HG02642 (cell line): ENCODE results near the gene IBA57.

ENCODE experiments used
- ATAC-seq: cut with Tn5 transposase; IDR thresholded peaks from one replicate; pipeline ENCODE4 v1.9.1; 2021; ENCODE audit warnings: mild to moderate bottlenecking; ENCODE audit not compliant: unreplicated experiment, poor library complexity

The IBA57 gene

DNA sequence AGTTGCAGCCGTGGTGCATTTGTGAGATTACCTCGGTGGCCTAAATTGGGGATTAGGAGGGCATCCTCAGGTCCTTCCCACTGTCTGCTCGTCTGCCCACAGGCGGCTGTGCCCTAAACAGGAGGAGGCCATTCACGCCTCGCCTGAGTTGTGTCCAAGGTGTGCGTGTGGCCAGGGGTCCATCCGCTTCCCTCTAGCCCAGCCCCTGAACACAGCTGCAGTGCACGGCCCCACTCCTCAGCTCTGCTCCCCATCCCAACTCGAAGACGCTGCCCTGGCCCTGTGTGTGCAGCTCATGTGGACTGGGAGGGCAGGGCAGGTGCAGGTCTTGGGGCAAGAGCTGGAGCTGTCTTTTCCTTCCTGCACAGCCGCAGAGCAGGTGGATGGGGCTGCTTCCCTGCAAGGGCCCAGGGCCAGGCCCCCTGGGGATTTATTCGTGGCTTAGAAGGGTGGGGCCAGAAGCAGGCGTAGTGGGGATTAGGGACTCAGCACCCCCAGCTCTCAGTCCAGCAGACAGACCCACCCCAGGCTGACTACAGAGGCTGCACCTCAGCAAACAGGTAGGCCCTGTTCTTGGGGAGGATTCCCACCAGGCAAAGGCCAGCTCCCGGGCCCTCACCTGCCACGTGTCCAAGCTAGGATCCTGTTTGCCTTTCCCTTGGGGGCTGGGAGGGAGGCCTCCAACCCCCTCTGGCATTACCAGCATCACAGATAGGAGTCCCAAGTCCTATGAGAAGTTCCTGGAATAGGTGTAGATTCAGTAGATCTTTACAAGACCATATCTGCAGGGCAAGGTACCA, 21.2 kb upstream of the IBA57 start:
- ATAC-seq = no peak

DNA sequence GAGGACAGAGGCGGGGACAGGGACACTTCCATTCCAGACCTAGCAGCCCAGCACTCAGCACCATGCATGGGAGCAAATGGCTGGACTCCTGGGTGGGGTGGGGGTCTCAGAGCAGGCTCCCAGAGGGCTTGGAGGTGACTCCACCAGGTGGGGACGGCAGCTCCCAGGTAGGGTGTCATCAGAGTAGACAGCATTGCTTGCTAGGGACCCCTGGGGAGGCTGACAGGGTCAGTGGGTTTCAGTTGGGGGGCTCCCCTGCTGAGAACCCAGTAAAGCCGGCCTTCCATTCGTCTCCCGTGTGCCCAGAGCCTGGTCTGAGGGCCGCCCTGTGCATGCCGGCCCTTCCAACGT, 20.6 kb upstream of the IBA57 start:
- no peak for ATAC-seq

DNA sequence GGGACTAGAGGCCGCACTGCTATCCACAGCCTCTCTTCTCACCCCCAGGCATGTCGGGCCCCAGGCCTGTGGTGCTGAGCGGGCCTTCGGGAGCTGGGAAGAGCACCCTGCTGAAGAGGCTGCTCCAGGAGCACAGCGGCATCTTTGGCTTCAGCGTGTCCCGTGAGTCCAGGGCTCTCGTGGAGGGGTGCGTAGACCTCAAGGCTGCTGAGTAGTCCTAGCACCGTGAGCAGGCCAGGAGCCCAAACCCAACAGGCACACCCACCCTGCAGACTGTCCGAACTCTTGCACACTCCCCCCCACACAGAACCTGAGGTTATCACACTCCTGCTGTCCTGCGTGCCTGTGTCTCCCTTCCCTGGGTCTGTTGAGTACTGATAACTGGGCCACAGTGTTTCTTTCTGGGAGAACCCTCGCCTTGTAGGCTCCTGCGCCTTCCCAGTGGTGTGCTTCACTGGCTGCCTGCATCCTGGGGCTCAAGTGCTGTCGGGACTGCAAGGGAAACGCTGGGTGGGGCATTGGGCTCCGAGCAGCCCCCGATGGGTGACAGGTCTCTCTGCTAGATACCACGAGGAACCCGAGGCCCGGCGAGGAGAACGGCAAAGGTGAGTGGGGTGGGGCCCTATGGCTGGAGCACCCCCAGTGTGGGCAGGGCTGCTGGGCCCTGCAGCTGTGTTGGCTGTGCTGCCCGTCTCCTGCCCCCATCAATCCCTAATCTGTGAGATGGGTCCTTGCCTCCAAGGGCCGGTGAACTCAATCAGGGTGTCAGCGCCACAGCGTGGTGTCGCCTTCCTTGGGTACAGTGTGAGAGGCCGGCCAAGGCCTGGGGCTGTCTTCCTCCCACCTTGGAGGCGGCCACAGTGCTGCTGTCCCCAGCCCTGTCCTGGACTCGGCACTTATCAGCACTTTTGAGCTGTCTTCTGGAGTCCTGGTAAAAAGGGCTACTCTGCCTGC, 19.9 kb upstream of the IBA57 start:
- no peak for ATAC-seq

DNA sequence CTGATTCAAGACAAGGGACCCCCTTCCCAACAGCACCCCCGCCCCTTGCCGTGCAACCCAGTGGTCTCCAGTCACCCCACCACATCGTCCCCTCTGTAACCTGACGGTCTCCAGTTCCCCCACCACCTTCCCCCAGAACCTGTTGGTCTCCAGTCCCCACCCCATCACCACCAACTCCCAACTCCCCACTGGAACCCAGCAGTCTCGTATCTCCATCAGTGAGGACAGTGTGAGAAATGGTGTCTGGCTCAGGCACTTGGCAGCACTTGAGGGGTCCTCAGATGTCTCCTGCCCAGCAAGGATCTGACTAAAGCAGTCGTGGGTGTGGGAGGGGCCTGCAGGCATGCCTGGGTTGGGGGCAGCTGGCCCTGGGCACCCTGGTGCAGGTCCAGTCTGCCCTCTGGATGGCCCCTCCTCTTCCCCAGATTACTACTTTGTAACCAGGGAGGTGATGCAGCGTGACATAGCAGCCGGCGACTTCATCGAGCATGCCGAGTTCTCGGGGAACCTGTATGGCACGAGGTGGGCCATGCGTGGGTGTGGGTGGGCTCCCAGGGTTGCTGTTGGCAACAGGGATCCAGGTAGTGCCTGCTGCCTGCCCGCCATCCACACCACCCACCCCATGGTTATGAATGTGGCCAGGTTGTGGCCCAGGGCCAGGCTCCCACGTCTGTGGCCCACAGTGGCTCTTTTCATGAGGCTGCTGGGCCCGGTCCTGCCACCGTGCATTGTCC, 19.0 kb upstream of the IBA57 start:
- no peak for ATAC-seq

DNA sequence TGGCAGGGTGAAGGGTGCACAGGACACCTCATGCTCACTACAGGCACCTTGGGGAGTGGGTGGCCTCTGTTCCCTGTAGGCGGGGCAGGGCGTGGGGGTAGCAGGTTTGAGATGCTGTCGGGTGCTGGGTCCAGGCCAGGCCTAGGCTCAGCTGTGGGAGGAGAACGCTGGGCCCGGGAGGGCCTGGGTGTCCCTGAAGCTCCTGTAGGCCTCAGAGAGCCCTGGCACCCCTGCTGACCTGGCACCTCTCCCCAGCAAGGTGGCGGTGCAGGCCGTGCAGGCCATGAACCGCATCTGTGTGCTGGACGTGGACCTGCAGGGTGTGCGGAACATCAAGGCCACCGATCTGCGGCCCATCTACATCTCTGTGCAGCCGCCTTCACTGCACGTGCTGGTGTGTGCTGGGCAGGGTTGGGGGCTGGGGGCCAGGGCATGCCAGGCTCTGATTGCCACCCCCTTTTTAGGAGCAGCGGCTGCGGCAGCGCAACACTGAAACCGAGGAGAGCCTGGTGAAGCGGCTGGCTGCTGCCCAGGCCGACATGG, 18.4 kb upstream of the IBA57 start:
- ATAC-seq = no peak

DNA sequence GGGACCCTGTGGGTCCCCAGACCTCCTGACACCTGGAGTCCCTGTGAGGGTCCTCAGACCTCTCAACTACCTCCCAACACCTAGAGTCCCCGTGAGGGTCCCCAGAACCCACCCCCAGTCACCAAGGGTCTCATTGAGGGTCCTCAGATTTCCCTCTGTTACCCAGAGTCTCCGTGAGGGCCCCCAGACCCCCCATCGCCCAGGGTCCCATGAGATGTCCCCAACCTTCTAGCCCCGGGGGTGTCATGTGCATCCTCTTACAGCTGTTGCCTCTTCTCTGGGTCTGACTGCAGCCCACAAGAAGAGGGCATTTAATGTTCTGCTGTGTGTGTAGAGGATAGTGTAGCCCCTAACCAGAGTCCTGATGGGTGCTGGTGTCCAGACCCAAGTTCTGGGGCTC, 17.8 kb upstream of the IBA57 start:
- no peak for ATAC-seq

DNA sequence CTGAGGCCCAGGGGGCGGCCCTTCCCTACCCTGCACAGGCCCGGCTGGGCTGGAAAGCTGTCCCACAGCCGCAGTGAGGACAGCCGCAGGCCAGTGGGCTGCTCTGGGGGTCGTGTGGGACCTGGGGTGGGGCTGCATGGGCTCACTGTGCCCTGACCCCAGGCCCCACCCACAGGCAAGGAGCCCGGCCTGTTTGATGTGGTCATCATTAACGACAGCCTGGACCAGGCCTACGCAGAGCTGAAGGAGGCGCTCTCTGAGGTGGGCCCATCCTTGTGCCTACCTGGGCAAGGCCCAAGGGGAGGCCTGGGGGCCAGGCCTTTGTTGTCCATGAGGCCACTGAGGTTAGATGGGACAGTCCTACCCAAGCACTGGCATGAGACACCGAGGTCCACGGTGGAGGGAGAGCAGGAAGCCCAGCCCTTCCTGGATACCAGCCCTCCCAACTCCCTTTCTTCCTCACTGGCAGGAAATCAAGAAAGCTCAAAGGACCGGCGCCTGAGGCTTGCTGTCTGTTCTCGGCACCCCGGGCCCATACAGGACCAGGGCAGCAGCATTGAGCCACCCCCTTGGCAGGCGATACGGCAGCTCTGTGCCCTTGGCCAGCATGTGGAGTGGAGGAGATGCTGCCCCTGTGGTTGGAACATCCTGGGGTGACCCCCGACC, 17.3 kb upstream of the IBA57 start:
- no peak for ATAC-seq

DNA sequence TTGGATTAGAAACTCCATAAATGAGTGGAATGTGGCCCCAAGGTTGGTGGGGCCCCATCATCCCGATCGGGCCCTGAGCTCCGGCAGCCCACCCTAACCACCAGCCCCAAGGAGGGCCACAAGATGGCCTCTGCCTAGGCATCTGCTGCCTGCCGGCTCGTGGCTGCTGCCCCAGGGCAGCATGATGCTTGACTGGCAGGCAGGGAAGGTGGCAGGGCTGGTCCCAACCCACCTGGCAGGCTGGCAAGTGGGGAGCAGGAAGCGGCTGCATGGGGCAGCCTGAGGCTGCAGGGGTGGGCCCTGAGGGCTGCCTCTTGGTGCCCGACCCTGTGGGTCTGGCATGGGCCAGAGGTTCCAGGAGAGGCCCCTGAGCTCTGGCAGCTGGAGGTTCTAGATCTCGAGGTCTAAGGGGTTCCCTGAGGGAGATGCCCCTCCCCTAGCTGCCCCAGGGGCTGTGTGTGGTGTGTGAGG, 16.6 kb upstream of the IBA57 start:
- no peak for ATAC-seq

DNA sequence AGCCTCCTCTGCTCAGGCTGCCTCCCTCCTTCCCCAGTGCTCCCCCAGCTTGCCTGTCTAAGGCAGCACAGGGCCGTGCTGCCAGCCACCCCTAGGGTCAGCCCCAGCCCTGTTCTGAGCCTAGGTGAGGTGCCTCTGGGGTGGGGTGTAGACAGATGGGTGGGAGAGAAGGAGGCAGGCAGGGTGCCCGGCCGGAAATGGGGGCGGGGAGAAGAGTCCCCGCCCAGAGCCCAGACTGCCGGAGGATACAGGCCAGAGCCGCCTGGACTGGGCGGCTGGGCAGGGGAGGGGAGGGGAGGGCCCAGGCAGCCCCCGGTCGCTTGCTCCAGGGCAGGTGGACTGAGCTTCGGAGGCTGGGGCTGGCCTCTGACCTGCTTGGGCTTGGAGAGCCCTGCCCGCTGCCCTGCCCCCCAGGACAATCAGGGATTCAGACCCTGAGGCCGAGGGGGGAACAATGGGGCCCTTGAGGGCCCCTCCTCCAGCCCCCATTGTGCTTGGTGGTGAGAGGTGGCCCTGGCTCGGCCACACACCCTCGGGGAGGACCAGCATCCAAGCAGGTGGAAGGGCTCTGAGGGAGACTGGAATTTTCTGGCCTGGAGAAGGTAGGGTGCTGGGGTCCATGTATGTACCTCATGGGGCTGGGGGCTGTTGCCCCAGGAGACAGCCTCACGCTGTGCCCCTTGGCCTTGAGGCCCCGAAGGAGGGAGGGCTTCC, 16.0 kb upstream of the IBA57 start, which contains the start of gene GJC2:
GJC2 (plus strand) TSS at position 525 of the 714 bp plus-strand sequence. CDS start 7,829 bp downstream, outside the sequence.
- ATAC-seq = no peak

DNA sequence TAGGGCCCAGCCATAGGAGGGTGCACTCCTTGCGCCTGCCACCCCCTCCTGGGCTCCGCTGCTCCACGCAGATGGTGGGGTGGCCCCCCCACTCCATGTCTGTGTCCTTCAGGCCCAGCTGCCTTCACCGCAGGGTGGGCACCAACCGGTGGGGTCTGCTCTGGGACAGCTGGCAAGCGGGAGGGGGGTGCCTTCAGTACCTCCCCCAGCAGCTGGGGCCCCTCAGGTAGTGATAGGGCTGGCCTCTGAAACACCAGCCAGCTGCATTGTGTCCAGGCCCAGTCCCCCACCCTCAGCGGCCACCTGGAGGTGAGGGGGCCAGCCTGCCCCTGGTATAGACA, 15.5 kb upstream of the IBA57 start:
- no peak for ATAC-seq

DNA sequence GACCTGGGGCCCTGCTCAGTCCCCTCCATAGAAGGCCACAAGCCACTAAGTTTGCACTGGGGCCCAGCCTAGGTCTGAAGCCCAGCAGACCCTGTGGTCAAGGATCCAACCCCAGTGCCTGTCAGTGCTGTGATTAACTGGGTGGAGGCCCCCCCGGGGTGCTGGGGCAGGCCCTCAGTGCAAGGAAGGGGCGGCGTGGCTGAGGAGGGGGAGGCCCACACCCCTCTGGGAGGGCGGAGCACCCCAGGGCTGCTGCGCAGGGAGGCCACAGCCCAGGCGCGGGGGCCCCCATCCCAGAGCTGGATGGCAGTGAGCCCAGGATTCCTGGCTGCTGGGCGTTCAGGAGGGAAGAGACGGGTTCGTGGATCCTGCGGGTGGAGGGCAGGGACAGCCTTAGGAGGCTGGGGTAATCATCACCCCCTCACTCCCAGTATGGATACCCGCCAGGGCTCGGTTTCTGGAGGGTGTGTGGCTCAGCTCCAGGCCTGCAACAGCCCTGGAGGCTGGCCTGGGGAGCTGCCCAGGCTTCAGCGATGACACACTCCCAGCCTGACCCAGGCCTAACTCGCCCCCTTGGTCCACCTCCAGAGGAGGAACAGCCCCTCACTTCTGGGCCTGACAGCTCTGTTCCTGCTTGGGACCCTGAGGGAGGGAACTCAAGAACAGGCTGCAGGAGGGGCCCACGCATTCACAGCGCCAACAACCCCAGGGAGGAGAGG, 15.0 kb upstream of the IBA57 start:
- no peak for ATAC-seq

DNA sequence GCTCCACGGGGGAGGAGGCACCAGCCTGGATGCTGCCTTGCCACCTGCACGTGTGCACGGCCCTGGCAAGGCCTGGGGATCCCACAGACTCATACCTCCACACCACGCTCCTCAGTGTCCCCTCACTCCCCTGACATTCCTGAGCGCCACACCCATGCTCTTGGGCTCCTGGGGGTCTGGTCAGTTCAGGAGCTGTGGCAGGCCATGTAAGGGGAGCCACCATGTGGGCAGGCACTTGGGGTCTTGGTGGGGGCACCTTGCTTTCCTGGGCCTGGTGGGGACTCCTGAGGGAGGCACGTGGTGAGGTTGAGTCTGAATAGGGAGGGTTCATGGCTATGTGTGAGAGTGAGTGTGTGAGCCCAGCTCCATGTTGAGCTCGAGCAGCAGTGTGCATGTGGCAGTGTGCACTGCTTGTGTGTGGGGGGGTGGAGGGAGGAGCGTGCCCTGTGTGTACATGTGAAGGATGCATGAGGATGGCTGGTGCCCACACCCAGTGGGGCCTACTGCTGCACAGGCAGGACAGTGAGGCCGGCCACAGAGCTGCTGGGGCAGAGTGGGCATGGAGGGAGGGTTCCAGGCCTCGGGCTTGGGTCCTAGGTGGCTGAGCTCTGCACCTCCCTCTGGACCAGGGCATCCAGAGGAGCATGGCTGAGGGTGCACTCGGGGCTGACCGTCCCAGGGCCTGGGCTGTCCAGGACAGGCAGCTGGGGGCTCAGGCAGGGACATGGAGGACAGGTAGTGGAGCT, 14.3 kb upstream of the IBA57 start:
- no peak for ATAC-seq

DNA sequence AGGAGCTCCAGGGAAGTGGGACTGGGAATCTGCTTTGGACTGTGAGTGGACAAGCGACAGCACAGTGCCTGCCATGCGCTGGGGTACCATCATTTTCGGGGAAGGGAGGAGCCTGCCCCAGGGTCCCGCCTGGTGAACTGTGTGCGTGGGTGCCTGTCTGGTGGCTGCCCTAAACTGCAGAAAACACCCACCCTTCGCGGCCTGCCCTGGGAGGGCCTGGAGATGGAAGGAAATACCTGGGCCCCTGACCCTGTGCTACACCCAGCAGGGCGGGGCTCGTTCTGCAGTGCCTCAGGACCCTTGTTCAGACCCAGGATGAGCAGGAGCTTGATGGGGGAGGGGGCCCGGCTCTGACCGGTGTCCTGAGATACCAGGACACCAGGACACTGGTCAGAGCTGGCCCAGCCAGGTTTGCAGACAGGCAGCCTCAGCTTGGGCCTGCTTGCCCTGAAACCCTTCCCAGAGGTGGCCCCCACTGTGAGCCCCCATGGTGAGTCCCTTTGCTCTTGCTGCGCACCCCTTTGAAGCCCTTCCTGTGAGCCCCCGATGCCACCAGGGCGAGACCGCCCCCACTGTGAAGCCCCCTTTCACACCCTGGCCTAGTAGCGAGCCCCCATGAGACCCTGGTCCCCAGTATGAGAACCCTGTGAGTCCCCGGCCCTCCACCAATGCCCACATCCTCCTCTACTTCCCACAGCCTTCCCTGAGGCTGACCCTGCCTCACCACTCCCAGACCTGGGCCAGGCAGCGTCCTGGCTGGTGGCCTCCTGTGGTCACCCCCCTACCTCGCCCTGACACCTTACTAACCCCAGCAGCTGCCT, 13.3 kb upstream of the IBA57 start:
- ATAC-seq = no peak

DNA sequence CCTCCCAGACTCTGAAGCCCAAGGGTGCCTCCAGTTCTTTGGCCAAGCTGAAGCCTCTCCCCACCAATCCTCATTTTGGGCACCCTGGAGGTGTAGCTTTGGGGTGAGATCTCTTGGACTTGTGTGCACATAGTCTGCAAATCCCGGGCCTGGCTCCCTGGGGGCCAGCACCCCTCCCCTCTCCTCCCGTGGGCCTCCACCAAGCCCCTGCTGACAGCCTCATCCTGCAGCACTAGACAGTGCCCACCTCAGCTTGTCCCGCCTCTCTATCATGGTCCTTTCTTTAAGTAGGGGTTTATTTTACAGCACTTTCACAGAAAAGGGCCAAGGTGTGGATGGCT, 12.7 kb upstream of the IBA57 start:
- no peak for ATAC-seq

DNA sequence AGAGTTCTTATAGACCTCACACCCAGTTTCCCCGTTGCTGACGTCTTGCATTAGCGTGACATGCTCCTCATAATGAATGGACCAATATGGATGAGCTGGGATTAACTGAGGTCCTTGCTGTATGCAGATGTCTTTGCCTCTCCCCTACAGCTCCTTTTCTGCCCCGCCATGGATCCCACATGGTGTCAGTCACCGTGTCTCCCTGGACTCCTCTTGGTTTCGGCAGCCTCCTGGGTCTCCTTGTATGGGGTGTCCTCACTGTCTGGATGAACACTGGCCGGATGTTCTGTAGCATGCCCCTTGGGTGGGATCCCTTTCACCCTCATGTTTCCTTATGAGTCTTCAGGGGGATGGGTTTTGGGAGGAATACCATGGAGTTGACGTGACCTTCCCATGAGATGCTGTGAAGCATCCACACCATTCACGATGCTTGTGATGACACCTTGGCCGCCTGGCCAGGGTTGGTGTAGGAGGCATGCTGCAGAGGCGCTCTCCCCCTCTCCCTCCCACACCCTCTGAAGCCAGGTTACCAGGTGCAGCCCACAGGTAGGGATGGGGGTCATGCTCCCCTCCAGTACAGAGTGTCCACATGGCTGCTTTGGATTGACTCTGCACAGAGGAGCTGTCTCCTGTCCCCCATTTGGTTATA, 11.5 kb upstream of the IBA57 start:
- ATAC-seq = no peak

DNA sequence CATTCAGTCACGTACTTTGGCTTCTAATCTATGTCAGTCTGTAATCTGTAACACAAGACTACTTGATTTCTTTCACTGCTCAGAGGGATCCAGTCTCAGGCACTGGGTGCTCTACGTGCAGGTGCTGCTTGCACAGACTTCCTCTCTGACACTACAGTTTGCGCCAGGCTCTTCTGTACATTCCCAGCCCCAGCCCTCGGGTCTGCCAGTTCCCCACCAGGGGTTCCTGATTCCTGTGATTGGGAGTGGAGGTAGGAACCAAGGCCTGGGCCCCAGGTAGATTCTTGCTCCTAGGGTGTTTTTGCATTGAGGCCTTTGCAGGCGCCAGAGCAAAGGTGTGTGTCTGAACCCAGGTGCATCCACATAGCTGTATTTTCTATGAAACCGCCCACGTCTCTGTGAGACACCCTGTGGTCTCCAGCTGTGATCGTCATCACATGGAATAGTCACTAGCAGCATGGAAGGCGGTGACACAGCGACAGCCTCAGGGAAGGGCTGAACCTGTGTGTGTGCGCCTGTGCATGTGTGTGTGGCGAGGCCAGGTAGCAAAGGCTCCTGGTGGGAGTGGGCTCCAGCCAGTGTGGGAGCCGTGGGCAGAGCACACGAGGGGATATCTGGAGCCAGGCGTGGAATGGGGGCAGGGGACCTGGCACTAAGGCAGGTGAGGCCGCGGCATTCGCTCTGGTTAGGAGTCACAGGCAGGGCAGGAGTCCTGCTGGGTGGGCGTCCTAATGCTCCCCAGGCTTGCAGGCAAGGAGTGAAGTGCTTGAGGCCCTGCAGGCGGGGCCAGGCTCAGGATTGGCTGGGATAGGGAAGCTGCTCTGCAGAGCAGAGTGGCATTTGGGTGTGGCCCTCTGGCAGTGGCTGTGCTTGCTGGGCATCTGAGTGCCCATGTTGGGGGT, 10.7 kb upstream of the IBA57 start:
- no peak for ATAC-seq
